Bronchial epithelial cell (primary cell): ENCODE results near the gene TCF3. TPM values are rescaled to one million over a fixed set of nuclear protein-coding genes. Genes with fewer than 3 reads are reported as not detected.

Experiments
- DNase-seq: peaks from one replicate; pipeline ENCODE4 v3.0.0-alpha.2; 2010; ENCODE audit warnings: low read depth
- FAIRE-seq: peaks from 2 replicates; lab custom pipeline; 2011; peaks lifted over from hg19 to GRCh38; lab: Jason Lieb, UNC
- H3K27me3 ChIP-seq: 2 replicates; pipeline ENCODE4 v1.5.1; 2011; ENCODE audit warnings: low read length; ENCODE audit not compliant: control insufficient read depth, insufficient read depth
- H3K36me3 ChIP-seq: 2 replicates; pipeline ENCODE4 v1.5.1; 2011; ENCODE audit warnings: low read length; ENCODE audit not compliant: control insufficient read depth, insufficient read depth
- H3K4me3 ChIP-seq: 2 replicates; pipeline ENCODE4 v1.5.1; 2011; ENCODE audit warnings: mild to moderate bottlenecking, low read depth, low read length, control low read depth
- CTCF ChIP-seq: IDR thresholded peaks from 2 replicates; pipeline ENCODE4 v1.5.1; 2011; ENCODE audit warnings: mild to moderate bottlenecking, moderate library complexity, low read length, control low read depth, inconsistent platforms; ENCODE audit not compliant: insufficient read depth, severe bottlenecking
- total RNA-seq: library from RNA; depleted of rRNA; stranded (reverse); fragments of >200 nt; gene quantifications from 2 replicates; pipeline ENCODE4 v1.2.1, GENCODE V29; 2014

The TCF3 gene
- total RNA-seq, 1 donor from 2014 or later = 68.2 TPM

GRCh38 chr19:1613146-1613545, 39.3 kb downstream of the TCF3 start:
- Histone ChIP-seq H3K4me3 (no peak overlapping the region), H3K27me3 (no peaks in the 10 kb centered on the region), H3K36me3 (peaks cover 29% of the 10 kb centered on the region)
- FAIRE-seq = no peak
- DNase-seq = no peak
- TF ChIP-seq CTCF = no peak

GRCh38 chr19:1612114-1613086, 40.0 kb downstream of the TCF3 start:
- peaks cover 28% of the 10 kb centered on the region for H3K36me3 ChIP-seq
- DNase-seq = no peak
- no peaks in the 10 kb centered on the region for H3K27me3 ChIP-seq
- H3K4me3 ChIP-seq = no peak overlapping the region
- peak; percentile 100 for FAIRE-seq
- TF ChIP-seq CTCF = no peak

- H3K27me3 ChIP-seq = no peaks in the 10 kb centered on the region
- H3K36me3 ChIP-seq = peaks cover 28% of the 10 kb centered on the region
- TF ChIP-seq CTCF = no peak
- FAIRE-seq = no peak
- DNase-seq = no peak
- no peak overlapping the region for H3K4me3 ChIP-seq
Measured at GRCh38 chr19:1611353-1611752, 41.1 kb downstream of the TCF3 start.

GRCh38 chr19:1610579-1610978, 41.8 kb downstream of the TCF3 start:
- FAIRE-seq = no peak
- DNase-seq = no peak
- TF ChIP-seq CTCF = no peak
- Histone ChIP-seq H3K4me3 (no peak overlapping the region), H3K27me3 (no peaks in the 10 kb centered on the region), H3K36me3 (peaks cover 28% of the 10 kb centered on the region)

- FAIRE-seq (no peak), DNase-seq (no peak)
- H3K36me3 ChIP-seq = peaks cover 26% of the 10 kb centered on the region
- no peaks in the 10 kb centered on the region for H3K27me3 ChIP-seq
- TF ChIP-seq CTCF = no peak
- H3K4me3 ChIP-seq = no peak overlapping the region
Measured at GRCh38 chr19:1609680-1610474, 42.5 kb downstream of the TCF3 start.
